Dedifferentiated amniotic fluid mesenchymal stem cell (primary cell): ENCODE measurements around the gene CFAP65.

Experiments used
- DNase-seq: peaks from one replicate; pipeline ENCODE4 v3.0.0-alpha.2; 2016; ENCODE audit errors: extremely low spot score

Gene CFAP65, protein sequence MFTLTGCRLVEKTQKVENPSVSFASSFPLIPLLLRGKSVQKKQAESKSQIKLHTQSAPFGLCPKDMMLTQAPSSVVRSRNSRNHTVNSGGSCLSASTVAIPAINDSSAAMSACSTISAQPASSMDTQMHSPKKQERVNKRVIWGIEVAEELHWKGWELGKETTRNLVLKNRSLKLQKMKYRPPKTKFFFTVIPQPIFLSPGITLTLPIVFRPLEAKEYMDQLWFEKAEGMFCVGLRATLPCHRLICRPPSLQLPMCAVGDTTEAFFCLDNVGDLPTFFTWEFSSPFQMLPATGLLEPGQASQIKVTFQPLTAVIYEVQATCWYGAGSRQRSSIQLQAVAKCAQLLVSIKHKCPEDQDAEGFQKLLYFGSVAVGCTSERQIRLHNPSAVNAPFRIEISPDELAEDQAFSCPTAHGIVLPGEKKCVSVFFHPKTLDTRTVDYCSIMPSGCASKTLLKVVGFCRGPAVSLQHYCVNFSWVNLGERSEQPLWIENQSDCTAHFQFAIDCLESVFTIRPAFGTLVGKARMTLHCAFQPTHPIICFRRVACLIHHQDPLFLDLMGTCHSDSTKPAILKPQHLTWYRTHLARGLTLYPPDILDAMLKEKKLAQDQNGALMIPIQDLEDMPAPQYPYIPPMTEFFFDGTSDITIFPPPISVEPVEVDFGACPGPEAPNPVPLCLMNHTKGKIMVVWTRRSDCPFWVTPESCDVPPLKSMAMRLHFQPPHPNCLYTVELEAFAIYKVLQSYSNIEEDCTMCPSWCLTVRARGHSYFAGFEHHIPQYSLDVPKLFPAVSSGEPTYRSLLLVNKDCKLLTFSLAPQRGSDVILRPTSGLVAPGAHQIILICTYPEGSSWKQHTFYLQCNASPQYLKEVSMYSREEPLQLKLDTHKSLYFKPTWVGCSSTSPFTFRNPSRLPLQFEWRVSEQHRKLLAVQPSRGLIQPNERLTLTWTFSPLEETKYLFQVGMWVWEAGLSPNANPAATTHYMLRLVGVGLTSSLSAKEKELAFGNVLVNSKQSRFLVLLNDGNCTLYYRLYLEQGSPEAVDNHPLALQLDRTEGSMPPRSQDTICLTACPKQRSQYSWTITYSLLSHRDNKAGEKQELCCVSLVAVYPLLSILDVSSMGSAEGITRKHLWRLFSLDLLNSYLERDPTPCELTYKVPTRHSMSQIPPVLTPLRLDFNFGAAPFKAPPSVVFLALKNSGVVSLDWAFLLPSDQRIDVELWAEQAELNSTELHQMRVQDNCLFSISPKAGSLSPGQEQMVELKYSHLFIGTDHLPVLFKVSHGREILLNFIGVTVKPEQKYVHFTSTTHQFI (N-terminal part only)

GRCh38 chr2:219041252-219041651 is at the start of gene CFAP65:
TSS of gene CFAP65 (minus strand) at chr2:219041516. CDS start at chr2:219039048, 2,468 bp downstream.
- DNase-seq: no peak

DNA sequence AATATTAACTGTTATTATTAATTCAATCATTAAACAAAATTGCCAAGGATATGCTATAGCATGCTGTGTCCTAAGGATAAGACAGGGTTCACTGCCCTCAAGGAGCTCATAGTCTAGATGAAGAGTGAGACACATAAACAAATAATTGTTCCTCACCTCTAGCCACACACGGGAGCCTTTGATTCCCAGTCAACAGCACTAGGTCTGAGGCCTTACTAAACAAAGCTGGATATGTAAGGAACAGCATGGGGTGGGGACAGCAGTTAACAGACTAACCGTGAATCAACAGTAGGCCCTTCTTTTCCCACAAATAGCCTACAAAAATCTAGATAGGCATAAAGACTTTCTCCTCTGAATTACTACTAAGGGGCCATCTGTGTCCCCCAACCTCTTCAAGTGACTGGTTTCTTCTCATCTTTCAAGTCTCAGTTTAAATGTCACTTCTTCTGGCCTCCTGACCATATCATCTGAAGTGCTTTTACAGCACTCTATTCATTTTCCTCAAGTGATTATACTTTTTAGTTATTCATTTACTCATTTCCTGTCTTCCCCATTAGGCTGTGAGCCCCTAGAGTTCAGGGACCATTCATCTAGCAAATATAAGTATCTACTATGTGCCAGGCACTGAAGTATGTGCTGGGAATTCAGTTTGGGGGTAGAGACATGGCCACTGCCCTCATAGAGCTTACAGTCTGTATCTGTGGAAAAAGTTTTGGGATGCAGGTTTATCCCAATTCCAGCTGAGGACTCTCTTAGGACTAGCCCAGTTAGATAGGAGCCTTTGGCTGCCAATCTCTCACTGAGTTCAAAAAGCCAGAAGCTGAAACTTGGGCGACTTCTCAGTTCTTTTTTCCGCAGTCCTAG is 49.4 kb upstream of the CFAP65 start:
- no peak for DNase-seq

GRCh38 chr2:219089330-219089729 is 48.0 kb upstream of the CFAP65 start:
- no peak for DNase-seq

DNA sequence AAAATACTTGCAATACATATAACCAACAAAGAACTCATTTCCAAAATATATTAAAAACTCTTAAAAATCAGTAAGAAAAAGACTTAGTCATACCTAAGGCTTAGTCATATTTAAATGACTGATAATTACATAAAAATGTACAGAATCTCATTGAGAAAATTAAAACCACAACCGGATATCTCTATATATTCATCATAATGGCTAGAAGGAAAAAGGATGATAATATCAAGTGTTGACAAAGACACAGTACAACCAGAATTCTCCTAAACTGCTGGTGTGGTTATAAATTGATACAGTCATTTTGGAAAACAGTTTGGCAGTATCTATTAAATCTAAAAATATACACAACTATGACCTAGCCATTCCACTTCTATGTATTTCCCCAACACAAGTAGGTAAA is 46.5 kb upstream of the CFAP65 start:
- no peak for DNase-seq

DNA sequence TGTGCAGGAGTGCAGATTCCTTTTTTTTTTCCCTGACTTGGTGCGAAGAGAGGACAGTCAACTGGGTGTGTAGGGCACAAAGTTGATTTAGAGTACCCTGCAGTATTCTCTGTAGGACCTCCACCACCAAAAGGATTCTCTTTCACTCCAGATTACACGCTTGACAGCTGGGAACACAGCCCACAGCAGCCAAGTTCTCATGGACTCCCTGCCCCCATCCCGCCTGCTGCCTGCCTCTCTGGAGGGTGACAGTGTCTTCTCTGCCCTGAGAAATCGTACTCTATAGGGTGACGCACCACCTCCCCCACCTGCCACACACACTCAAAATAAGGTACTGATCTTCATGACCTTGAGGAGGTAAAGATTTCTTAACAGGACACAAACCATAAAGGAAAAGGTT is 46.0 kb upstream of the CFAP65 start:
- no peak for DNase-seq

- DNase-seq: no peak
These were observed 44.9 kb upstream of the CFAP65 start for GRCh38 chr2:219086196-219086595.

DNA sequence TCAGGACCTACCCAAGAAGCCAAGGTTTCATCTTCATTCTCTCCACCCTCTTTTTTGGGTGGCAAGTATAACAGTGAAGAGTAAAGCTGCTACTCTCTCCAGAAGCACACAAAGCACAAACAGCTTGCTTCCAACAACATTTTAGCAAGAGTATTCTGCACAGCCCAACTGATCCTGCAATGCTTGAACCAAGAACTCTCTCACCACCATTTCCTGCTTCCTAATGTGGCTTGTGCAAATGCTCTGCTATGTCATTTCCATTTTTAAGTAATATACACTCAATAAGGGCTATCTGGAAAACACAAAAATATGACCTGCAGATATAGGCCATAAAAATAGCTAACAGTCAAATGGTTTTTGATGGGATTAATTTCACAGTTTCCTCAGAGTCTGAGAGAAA is 43.5 kb upstream of the CFAP65 start:
- no peak for DNase-seq

GRCh38 chr2:219082332-219082958 is 41.1 kb upstream of the CFAP65 start:
- no peak for DNase-seq

DNA sequence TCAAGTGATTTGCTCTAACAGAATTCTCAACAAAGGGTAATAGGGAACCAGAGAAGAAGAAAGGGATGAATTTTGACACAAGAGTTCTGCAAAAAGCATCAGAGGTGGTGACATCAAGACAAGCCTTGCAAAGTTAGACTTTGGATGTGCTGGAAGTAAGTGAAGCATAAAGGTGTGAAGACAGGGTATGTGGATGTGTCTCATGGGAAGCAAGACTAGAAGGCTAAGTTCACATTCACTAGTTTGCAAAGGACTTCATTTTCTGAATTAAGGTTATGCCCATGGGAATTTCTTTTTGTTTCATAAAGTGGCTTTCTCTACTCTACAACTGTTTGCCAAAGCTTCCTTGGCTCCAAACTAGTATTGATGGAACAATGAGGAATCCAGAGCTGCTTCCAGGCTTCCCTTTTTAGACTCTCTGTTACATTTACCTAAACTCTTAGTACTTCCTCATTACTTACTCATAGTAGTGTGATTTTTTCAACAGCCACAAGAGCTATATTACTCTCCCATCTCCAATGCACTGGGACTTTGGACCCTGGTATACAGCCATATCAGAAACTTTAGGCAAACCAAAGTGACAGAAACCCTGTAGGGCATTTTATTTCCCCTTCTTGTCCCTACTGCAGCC is 40.5 kb upstream of the CFAP65 start:
- no peak for DNase-seq

GRCh38 chr2:219081096-219081495 is 39.8 kb upstream of the CFAP65 start:
- DNase-seq: no peak

DNA sequence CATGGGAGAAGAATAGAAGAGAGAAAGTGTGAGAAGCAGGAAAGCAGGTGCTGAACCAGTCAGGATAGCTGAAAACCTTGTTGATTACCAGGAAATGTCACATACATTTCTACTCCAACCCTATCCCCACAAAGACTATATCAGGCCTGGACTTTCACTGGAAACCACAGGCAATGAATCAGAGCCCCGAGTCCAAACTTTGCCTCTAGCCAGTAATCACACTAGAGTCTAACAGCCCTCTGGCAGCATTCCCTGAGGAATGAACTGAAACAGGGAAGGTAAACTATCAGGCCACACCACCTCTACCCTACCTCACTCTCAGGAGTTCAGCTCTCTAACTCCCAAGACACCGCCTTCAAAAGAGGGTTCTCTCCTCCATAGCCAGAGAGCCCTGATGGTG is 38.1 kb upstream of the CFAP65 start:
- DNase-seq: no peak

DNA sequence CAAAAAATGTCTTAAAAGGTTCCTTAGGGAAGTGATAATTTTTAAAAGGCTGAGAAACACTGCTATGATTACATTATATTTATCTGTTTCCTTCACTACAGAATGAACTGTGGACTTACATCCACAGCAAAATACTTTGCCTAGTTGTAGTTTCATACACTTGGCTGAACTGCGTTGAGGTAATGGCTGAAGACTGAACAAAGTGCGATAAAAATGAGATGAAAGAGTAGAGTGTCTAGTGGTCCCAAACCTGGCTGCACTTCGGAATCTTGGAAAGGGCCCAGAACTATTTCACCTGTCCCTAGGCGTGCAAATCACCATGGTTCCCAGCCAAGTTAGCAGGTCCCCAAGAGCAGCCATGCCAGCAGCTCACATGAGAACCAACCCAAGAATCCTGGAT is 37.6 kb upstream of the CFAP65 start:
- DNase-seq: no peak

GRCh38 chr2:219078126-219078525 is 36.8 kb upstream of the CFAP65 start:
- no peak for DNase-seq

GRCh38 chr2:219076253-219076652 is 34.9 kb upstream of the CFAP65 start:
- DNase-seq: no peak

DNA sequence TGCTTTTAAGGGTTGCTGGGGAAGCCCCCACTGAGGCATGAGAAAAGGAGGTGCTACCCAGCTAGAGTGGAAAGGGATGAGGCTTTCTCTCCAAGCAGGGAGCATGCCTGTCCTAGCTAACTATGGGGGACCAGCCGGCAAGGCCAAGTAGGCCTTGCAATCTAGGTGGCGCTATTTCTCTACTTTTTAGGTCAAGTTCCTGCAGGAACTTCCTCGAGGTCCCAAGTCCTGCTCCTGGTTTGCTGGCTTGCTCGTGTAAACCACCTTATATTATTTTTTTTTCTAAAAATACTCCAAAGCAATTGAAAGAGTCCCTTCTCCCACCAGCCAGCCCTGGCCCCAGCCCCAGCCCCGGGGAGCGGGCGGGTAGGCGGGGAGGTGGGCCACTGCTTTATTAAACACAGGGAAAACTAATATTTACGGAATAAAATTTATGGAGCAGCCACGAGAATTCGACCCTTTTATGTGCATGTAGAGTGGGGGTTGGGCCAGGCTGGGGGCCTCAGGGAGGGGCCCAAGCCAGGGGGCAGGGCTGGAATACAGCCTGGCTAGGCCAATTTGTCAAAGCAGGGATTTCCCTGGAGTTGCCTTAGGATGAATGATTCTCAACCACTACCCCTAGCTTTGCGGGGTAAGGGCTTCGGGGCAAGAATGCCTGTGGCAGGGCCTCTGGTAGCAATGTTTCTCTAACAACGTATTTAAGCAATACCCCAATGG is 32.3 kb upstream of the CFAP65 start:
- DNase-seq: no peak

DNA sequence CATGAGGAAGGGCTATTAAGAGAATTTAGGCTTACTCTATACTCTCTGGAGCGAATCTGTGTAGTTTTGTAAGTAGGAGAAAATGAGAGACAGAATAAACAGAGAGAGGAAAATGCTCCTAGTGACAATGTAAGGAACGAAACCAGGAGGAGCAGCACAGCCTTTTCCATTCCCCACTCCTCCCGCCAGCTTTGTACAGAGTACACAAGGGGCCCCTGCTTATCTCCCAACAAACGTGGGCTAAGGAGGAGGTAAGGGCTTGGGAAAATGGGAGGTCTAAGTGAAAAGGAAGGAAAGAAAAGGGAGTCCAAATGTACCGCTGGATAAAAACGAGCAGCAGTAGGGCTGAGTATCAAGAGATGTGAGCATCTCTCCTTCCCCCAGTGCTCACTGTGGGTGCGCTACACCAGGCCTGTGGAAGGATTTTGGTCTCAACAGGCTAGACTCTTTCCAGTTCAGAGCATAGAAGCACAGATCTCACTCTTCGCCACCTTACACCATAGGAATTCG is 31.5 kb upstream of the CFAP65 start:
- no peak for DNase-seq

DNA sequence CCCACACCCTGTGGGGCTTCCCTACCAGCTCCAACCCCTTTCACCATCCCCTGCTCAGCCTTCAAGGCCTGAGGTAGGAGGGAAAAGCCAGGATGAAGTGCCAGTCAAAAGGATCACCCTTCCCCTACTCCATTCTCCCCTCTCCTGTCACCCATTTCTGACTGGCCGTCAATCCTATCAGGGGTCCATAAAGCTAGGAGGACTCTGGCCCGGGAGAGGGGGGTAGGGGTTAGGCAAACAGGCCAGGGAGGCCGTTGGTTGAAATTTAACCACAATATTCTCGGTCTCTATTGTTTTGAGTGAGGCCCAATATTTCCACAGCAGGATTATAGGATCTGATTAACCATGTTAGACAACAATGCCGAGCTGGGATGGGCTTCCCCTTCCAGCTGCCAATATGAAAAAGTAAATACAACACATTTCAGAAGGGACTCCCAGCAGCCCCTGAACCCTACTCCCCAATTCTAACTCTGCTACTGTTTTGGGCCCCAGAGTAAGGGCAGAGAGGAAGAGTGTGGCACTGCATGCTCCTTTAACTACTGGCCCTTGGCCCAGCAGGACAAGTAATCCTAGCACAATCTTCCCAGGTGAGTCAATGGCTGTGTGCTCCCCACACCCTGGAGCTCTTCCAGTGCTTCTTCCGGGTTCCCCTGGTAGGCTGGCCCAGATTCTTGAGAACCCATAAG is 30.0 kb upstream of the CFAP65 start:
- no peak for DNase-seq

DNA sequence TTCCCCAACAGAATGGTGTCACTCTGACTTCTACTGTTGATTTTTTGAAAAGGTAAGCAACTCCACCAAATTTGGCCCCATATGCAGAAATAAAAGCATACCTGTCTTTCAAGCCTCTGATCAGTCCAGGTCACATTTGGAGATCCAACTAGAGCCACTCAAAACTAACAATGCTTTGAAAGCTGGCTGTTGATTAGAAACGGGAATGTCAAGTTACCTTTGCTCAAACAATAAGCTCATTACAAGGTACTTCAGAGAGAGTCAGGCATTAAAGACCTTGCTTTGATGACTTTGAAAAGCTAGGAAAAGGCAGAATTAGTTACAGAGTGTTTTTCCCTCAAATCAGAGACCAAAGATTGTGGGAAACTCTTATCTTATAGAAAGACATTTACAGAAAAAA is 24.2 kb upstream of the CFAP65 start:
- DNase-seq: no peak

GRCh38 chr2:219062081-219062480 is 20.8 kb upstream of the CFAP65 start:
- DNase-seq: no peak
